K562 (cell line): Measurements from ENCODE around the gene CRYBA1. TPM values are rescaled to one million over a fixed set of nuclear protein-coding genes. Genes with fewer than 3 reads are reported as not detected.

Source experiments
- polyA plus RNA-seq, 8 experiments: library from polyadenylated mRNA; depleted of rRNA in 4 of 8; stranded (reverse) in 5 of 8; unstranded in 3 of 8; fragments of >200 nt; fragmentation: Nextera tagmentation in 2 of 8; fragmentation: Illumina TruSeq in 1 of 8; extraction: Ambion mirVana in 2 of 8; extraction: Trizol in 1 of 8; gene quantifications; 2 replicates each; pipeline versions ENCODE4 v1.2.1 to v1.2.3, GENCODE V29; 2011 to 2014; ENCODE audit warnings: inconsistent platforms in 1 of 8, missing spikeins in 1 of 8
- total RNA-seq, 7 experiments: library from RNA; depleted of rRNA in 6 of 7; stranded (reverse); fragments of >200 nt in 6 of 7; fragmentation: Illumina TruSeq in 2 of 7; extraction: Trizol in 2 of 7; gene quantifications; 2 replicates each; pipeline versions ENCODE4 v1.2.1 to v1.2.3, GENCODE V29; 2011 to 2021; ENCODE audit warnings: low replicate concordance in 1 of 7

CRYBA1 gene
- total and polyA plus RNA-seq, 9 of the 15 experiments (the other 6 are each of a cell fraction or from before 2014, with no cell fraction given), result not detected

Other genes with a start within 250 kb of the CRYBA1 start
- gene SEZ6, start 240.8 kb upstream of the CRYBA1 start, total RNA-seq (2014; rRNA removed), result not detected in 2 replicates
- gene SEZ6, start 240.8 kb upstream of the CRYBA1 start, total RNA-seq (2014; rRNA removed; fragmentation: Illumina TruSeq; extraction: Trizol), result not detected in 2 replicates
- not detected in 2 replicates for gene SEZ6, start 240.8 kb upstream of the CRYBA1 start, total RNA-seq (2015; rRNA removed; fragmentation: Illumina TruSeq; extraction: Trizol)
- gene SEZ6, start 240.8 kb upstream of the CRYBA1 start, total RNA-seq (2021), result not detected in 2 replicates
- not detected in 2 replicates for gene SEZ6, start 240.8 kb upstream of the CRYBA1 start, polyA plus RNA-seq (2011; rRNA removed)
- gene SEZ6, start 240.8 kb upstream of the CRYBA1 start, polyA plus RNA-seq (2014; fragmentation: Illumina TruSeq; extraction: Trizol), result not detected in 2 replicates
- gene SEZ6, start 240.8 kb upstream of the CRYBA1 start, polyA plus RNA-seq (2014; fragmentation: Nextera tagmentation; extraction: Ambion mirVana), result not detected
- gene SEZ6, start 240.8 kb upstream of the CRYBA1 start, polyA plus RNA-seq (2014; rRNA removed), result not detected in 2 replicates
- 0.24 and 2.2 TPM in 2 replicates for gene PIPOX, start 203.7 kb upstream of the CRYBA1 start, total RNA-seq (2014; rRNA removed)
- gene PIPOX, start 203.7 kb upstream of the CRYBA1 start, total RNA-seq (2014; rRNA removed; fragmentation: Illumina TruSeq; extraction: Trizol), result 0.35 and 0.62 TPM in 2 replicates
- gene PIPOX, start 203.7 kb upstream of the CRYBA1 start, total RNA-seq (2015; rRNA removed; fragmentation: Illumina TruSeq; extraction: Trizol), result 0.38 and 0.72 TPM in 2 replicates
- 0.58 and 0.60 TPM in 2 replicates for gene PIPOX, start 203.7 kb upstream of the CRYBA1 start, total RNA-seq (2021)
- 0.14 and 0.39 TPM in 2 replicates for gene PIPOX, start 203.7 kb upstream of the CRYBA1 start, polyA plus RNA-seq (2011; rRNA removed)
- gene PIPOX, start 203.7 kb upstream of the CRYBA1 start, polyA plus RNA-seq (2014; fragmentation: Illumina TruSeq; extraction: Trizol), result 0.22 and 0.43 TPM in 2 replicates
- not detected for gene PIPOX, start 203.7 kb upstream of the CRYBA1 start, polyA plus RNA-seq (2014; fragmentation: Nextera tagmentation; extraction: Ambion mirVana)
- gene PIPOX, start 203.7 kb upstream of the CRYBA1 start, polyA plus RNA-seq (2014; rRNA removed), result 0.15 and 0.23 TPM in 2 replicates
- 41.7 and 42.3 TPM in 2 replicates for gene MYO18A, start 66.5 kb upstream of the CRYBA1 start, total RNA-seq (2014; rRNA removed)
- 10.4 and 16.4 TPM in 2 replicates for gene MYO18A, start 66.5 kb upstream of the CRYBA1 start, total RNA-seq (2014; rRNA removed; fragmentation: Illumina TruSeq; extraction: Trizol)
- 17.1 and 19.2 TPM in 2 replicates for gene MYO18A, start 66.5 kb upstream of the CRYBA1 start, total RNA-seq (2015; rRNA removed; fragmentation: Illumina TruSeq; extraction: Trizol)
- gene MYO18A, start 66.5 kb upstream of the CRYBA1 start, total RNA-seq (2021), result 51.8 and 65.4 TPM in 2 replicates
- 8.1 and 10.7 TPM in 2 replicates for gene MYO18A, start 66.5 kb upstream of the CRYBA1 start, polyA plus RNA-seq (2011; rRNA removed)
- gene MYO18A, start 66.5 kb upstream of the CRYBA1 start, polyA plus RNA-seq (2014; fragmentation: Illumina TruSeq; extraction: Trizol), result 34.4 and 39.1 TPM in 2 replicates
- 1 to 10 TPM; 2.5 TPM for gene MYO18A, start 66.5 kb upstream of the CRYBA1 start, polyA plus RNA-seq (2014; fragmentation: Nextera tagmentation; extraction: Ambion mirVana)
- gene MYO18A, start 66.5 kb upstream of the CRYBA1 start, polyA plus RNA-seq (2014; rRNA removed), result 20.4 and 32.3 TPM in 2 replicates
- 18.5 and 22.7 TPM in 2 replicates for gene NUFIP2, start 47.3 kb downstream of the CRYBA1 start, total RNA-seq (2014; rRNA removed)
- 38.4 and 41.3 TPM in 2 replicates for gene NUFIP2, start 47.3 kb downstream of the CRYBA1 start, total RNA-seq (2014; rRNA removed; fragmentation: Illumina TruSeq; extraction: Trizol)
- gene NUFIP2, start 47.3 kb downstream of the CRYBA1 start, total RNA-seq (2015; rRNA removed; fragmentation: Illumina TruSeq; extraction: Trizol), result 35.9 and 40.7 TPM in 2 replicates
- gene NUFIP2, start 47.3 kb downstream of the CRYBA1 start, total RNA-seq (2021), result 37.8 and 38.2 TPM in 2 replicates
- 10.0 and 14.1 TPM in 2 replicates for gene NUFIP2, start 47.3 kb downstream of the CRYBA1 start, polyA plus RNA-seq (2011; rRNA removed)
- 24.2 and 26.7 TPM in 2 replicates for gene NUFIP2, start 47.3 kb downstream of the CRYBA1 start, polyA plus RNA-seq (2014; fragmentation: Illumina TruSeq; extraction: Trizol)
- gene NUFIP2, start 47.3 kb downstream of the CRYBA1 start, polyA plus RNA-seq (2014; fragmentation: Nextera tagmentation; extraction: Ambion mirVana), result 1 to 10 TPM; 4.9 to 6.1 TPM
- gene NUFIP2, start 47.3 kb downstream of the CRYBA1 start, polyA plus RNA-seq (2014; rRNA removed), result 14.6 and 15.3 TPM in 2 replicates
- gene TAOK1, start 143.5 kb downstream of the CRYBA1 start, total RNA-seq (2014; rRNA removed), result 13.5 and 17.0 TPM in 2 replicates
- gene TAOK1, start 143.5 kb downstream of the CRYBA1 start, total RNA-seq (2014; rRNA removed; fragmentation: Illumina TruSeq; extraction: Trizol), result 22.2 and 23.9 TPM in 2 replicates
- gene TAOK1, start 143.5 kb downstream of the CRYBA1 start, total RNA-seq (2015; rRNA removed; fragmentation: Illumina TruSeq; extraction: Trizol), result 21.8 and 22.3 TPM in 2 replicates
- 32.8 and 33.1 TPM in 2 replicates for gene TAOK1, start 143.5 kb downstream of the CRYBA1 start, total RNA-seq (2021)
- gene TAOK1, start 143.5 kb downstream of the CRYBA1 start, polyA plus RNA-seq (2011; rRNA removed), result 10.0 and 15.9 TPM in 2 replicates
- gene TAOK1, start 143.5 kb downstream of the CRYBA1 start, polyA plus RNA-seq (2014; fragmentation: Illumina TruSeq; extraction: Trizol), result 12.9 and 16.5 TPM in 2 replicates
- 1 to 10 TPM; 3.2 to 3.4 TPM for gene TAOK1, start 143.5 kb downstream of the CRYBA1 start, polyA plus RNA-seq (2014; fragmentation: Nextera tagmentation; extraction: Ambion mirVana)
- 8.7 and 8.8 TPM in 2 replicates for gene TAOK1, start 143.5 kb downstream of the CRYBA1 start, polyA plus RNA-seq (2014; rRNA removed)